HepG2 (cell line): ENCODE data around the gene KLF7. TPM values are rescaled to one million over a fixed set of nuclear protein-coding genes. Genes with fewer than 3 reads are reported as not detected.
A peak's percentile ranks its signal among the peaks of the same experiment; 100 is the strongest.

Experiments used
- ATAC-seq: fragments of 200-7000 bp; cut with Tn5 transposase; 3 replicates; pipeline ENCODE4 v1.9.1; 2020; ENCODE audit warnings: mild to moderate bottlenecking, moderate library complexity
- BruUV-seq: library from RNA; stranded (reverse); fragments of 400-500 nt; replicated peaks from 2 replicates; lab custom pipeline; 2021; lab: Mats Ljungman, UMichigan
- CTCF ChIA-PET: fragments of 300-600 bp; formaldehyde crosslinking; extraction: SDS; loops from one replicate; lab custom pipeline; 2021; ENCODE audit warnings: low total read pairs, inconsistent platforms, low intra/inter-chr PET ratio; lab: Yijun Ruan, JAX
- POLR2A ChIA-PET: fragments of 350-600 bp; sonication (Branson Sonifier 250); formaldehyde crosslinking; loops from one replicate; lab custom pipeline; 2020; ENCODE audit warnings: antibody characterized with exemption, inconsistent platforms; lab: Yijun Ruan, JAX
- DNase-seq: peaks from one replicate; pipeline ENCODE4 v3.0.0-alpha.2; 2015; ENCODE audit warnings: low spot score
- FAIRE-seq: peaks from 3 replicates; lab custom pipeline; 2011; peaks lifted over from hg19 to GRCh38; lab: Jason Lieb, UNC
- H2AFZ ChIP-seq: one replicate; pipeline ENCODE4 v1.6.1; 2011; ENCODE audit warnings: low read length, inconsistent platforms
- H3K27ac ChIP-seq: fragments of 300-600 bp; 3 replicates; pipeline ENCODE4 v1.8.0; 2011; ENCODE audit warnings: mixed run types, mild to moderate bottlenecking, mixed read lengths, low read length, inconsistent platforms; ENCODE audit not compliant: insufficient read depth; ENCODE audit errors: extremely low read length
- H3K27me3 ChIP-seq, 2 experiments: fragments of 200-600 bp in 1 of 2; 2 replicates in 1 of 2; 3 replicates in 1 of 2; pipeline versions ENCODE4 v1.6.0 to v1.8.0; 2011; ENCODE audit warnings: low read length in 2 of 2, mild to moderate bottlenecking in 2 of 2, moderate library complexity in 2 of 2, inconsistent platforms in 1 of 2; ENCODE audit not compliant: insufficient read depth in 2 of 2, control insufficient read depth in 1 of 2
- H3K36me3 ChIP-seq, 2 experiments: fragments of 200-600 bp in 1 of 2; replicated peaks in 1 of 2; 2 replicates in 1 of 2; 3 replicates in 1 of 2; pipeline versions ENCODE4 v1.5.1 to v1.8.0; 2011; ENCODE audit warnings: low read length in 2 of 2, inconsistent platforms in 1 of 2; ENCODE audit not compliant: insufficient read depth in 2 of 2, control insufficient read depth in 1 of 2
- H3K4me1 ChIP-seq: 2 replicates; pipeline ENCODE4 v1.5.1; 2012; ENCODE audit warnings: low read length, inconsistent platforms; ENCODE audit not compliant: insufficient read depth
- H3K4me2 ChIP-seq: 2 replicates; pipeline ENCODE4 v1.6.0; 2011; ENCODE audit warnings: low read depth, low read length, inconsistent platforms
- H3K4me3 ChIP-seq, 3 experiments: fragments of 200-600 bp in 1 of 3; sonication (generic), shearing (Covaris generic) in 1 of 3; replicated peaks in 1 of 3; 2 replicates each; pipeline ENCODE4 v1.5.1; 2011 to 2016; ENCODE audit warnings: low read length in 3 of 3, inconsistent platforms in 2 of 3, low read depth in 2 of 3, mild to moderate bottlenecking in 2 of 3, control low read depth in 1 of 3, mixed read lengths in 1 of 3; ENCODE audit not compliant: insufficient read depth in 1 of 3
- H3K79me2 ChIP-seq: one replicate; pipeline ENCODE4 v1.6.1; 2011; ENCODE audit warnings: low read length, inconsistent platforms; ENCODE audit not compliant: insufficient read depth
- H3K9ac ChIP-seq: 2 replicates; pipeline ENCODE4 v1.6.0; 2011; ENCODE audit warnings: mild to moderate bottlenecking, low read depth, low read length, inconsistent platforms; ENCODE audit not compliant: insufficient read depth
- H3K9me3 ChIP-seq: 2 replicates; pipeline ENCODE4 v1.5.1; 2012; ENCODE audit warnings: mild to moderate bottlenecking, low read length
- H4K20me1 ChIP-seq: 2 replicates; pipeline ENCODE4 v1.6.0; 2011; ENCODE audit warnings: inconsistent platforms, mild to moderate bottlenecking, low read length, moderate library complexity; ENCODE audit not compliant: insufficient read depth
- CTCF ChIP-seq: sonication (generic); formaldehyde crosslinking; IDR thresholded peaks from 2 replicates; pipeline ENCODE4 v1.5.0; 2020; ENCODE audit warnings: mild to moderate bottlenecking, missing genetic modification reagents, moderate library complexity
- GABPB1 ChIP-seq: IDR thresholded peaks from 2 replicates; pipeline ENCODE4 v1.6.1; 2016; ENCODE audit warnings: mild to moderate bottlenecking, missing genetic modification reagents, moderate library complexity, missing compliant biosample characterization
- GRHL1 ChIP-seq: sonication (generic); formaldehyde crosslinking; conservative IDR thresholded peaks from 2 replicates; pipeline ENCODE4 v1.8.0; 2022; ENCODE audit warnings: missing genetic modification reagents
- NR0B2 ChIP-seq: sonication (generic); formaldehyde crosslinking; IDR thresholded peaks from 2 replicates; pipeline ENCODE4 v1.4.0; 2020; ENCODE audit warnings: mild to moderate bottlenecking, missing genetic modification reagents
- ZFP36L2 ChIP-seq: sonication (generic); formaldehyde crosslinking; IDR thresholded peaks from 2 replicates; pipeline ENCODE4 v1.4.0; 2020; ENCODE audit warnings: missing genetic modification reagents
- ZKSCAN1 ChIP-seq: fragments of 150-350 bp; IDR thresholded peaks from 2 replicates; pipeline ENCODE4 v1.6.1; 2014; ENCODE audit warnings: low read length
- ZNF598 ChIP-seq: sonication (generic); formaldehyde crosslinking; IDR thresholded peaks from 2 replicates; pipeline ENCODE4 v1.5.1; 2020; ENCODE audit warnings: mild to moderate bottlenecking, missing genetic modification reagents, borderline replicate concordance
- WGBS: methylation state at CpG from one replicate; pipeline ENCODE4 v1.1.6; 2017; ENCODE audit warnings: low lambda C conversion rate; 5-methylcytosine and 5-hydroxymethylcytosine counted together
- in situ Hi-C: cut with HindIII; loops from 2 replicates; pipeline ENCODE4 v1.10.0; 2017; ENCODE audit warnings: low pct_unique_long_range_greater_than_20kb; ENCODE audit not compliant: extremely low pct_ligation_motif_present
- intact Hi-C: fragments of 100-400 bp; cut with micrococcal nuclease; formaldehyde crosslinking; loops from one replicate; pipeline ENCODE4 v1.10.0; 2022; ENCODE audit not compliant: unreplicated experiment
- polyA plus RNA-seq, 8 experiments: library from polyadenylated mRNA; depleted of rRNA in 3 of 8; stranded (reverse) in 7 of 8; unstranded in 1 of 8; fragments of >200 nt; fragmentation: Illumina TruSeq in 4 of 8; extraction: Trizol in 4 of 8; gene quantifications; 2 replicates each; pipeline versions ENCODE4 v1.2.1 to v1.2.3, GENCODE V29; 2011 to 2016; ENCODE audit warnings: low read depth in 4 of 8, missing spikeins in 1 of 8, mixed read lengths in 1 of 8; ENCODE audit not compliant: insufficient read depth in 1 of 8
- total RNA-seq, 5 experiments: library from RNA; depleted of rRNA; stranded (reverse); fragments of >200 nt; fragmentation: Illumina TruSeq; extraction: Trizol; gene quantifications; 2 replicates each; pipeline ENCODE4 v1.2.3, GENCODE V29; 2016; ENCODE audit warnings: low read depth in 1 of 5

The KLF7 gene
- total and polyA plus RNA-seq, 2 of the 13 experiments (the other 11 are each of a cell fraction or from before 2014, with no cell fraction given), result 2.6 to 5.4 TPM

- TF ChIP-seq GRHL1 (CRISPR knock-in tag), result no peak
- no peak for TF ChIP-seq NR0B2
Observed at GRCh38 chr2:207143215-207144172, 22.3 kb downstream of the KLF7 start (continued).

GRCh38 chr2:207142461-207142860 is 23.3 kb downstream of the KLF7 start:
- CTCF ChIA-PET, result no interaction called here
- WGBS, result 99% methylated on average over 3 of the region's 3 CpGs
- no peak overlapping the region for H3K4me3 ChIP-seq
- in situ Hi-C loops, result no loop called here
- H3K36me3 ChIP-seq, result no peaks in the 10 kb centered on the region
- H4K20me1 ChIP-seq, result no peaks in the 10 kb centered on the region
- H3K9me3 ChIP-seq, result no peaks in the 10 kb centered on the region
- FAIRE-seq (no peak), DNase-seq (no peak)
- POLR2A ChIA-PET, result interaction anchor here (0.9 kb wide), 1 partner anchor 24 kb away, joined by 4 read pairs; the partner anchor contains the start of gene KLF7
- H3K4me1 ChIP-seq, result peaks cover 9% of the 10 kb centered on the region
- no peaks in the 10 kb centered on the region for H3K27me3 ChIP-seq
- intact Hi-C loops, result no loop called here
- TF ChIP-seq ZFP36L2 (CRISPR knock-in tag), result no peak
- peak; percentile 24; the same call in 1 of the 2 replicates for TF ChIP-seq CTCF
- no peak for TF ChIP-seq ZNF598 (CRISPR knock-in tag)
- TF ChIP-seq ZKSCAN1, result peak; percentile 64; the same call in 1 of the 2 replicates
- TF ChIP-seq GABPB1 (CRISPR knock-in tag), result no peak
- TF ChIP-seq, all 625 proteins: peak for 2
- ATAC-seq, result peak; percentile 53; the same call in 2 of the 3 replicates
- Histone ChIP-seq H3K4me2 (no peak overlapping the region), H3K9ac (no peak overlapping the region), H3K27ac (no peak overlapping the region), H3K79me2 (no peaks in the 10 kb centered on the region), H2AFZ (no peak overlapping the region)
- BruUV-seq, result no TSS peak
